Breast epithelium (tissue), 4 donors: ENCODE results near the gene CHCHD2. TPM values are rescaled to one million over a fixed set of nuclear protein-coding genes. Genes with fewer than 3 reads are reported as not detected.
A peak's percentile ranks its signal among the peaks of the same experiment; 100 is the strongest.
"Not testable (repeated sequence)": the region's sequence is repeated elsewhere in the genome, so short reads cannot be mapped to it uniquely, and the experiment has no call there.

Source experiments
- DNase-seq, 2 donors: peaks; one replicate each; pipeline ENCODE4 v3.0.0-alpha.2; 2019; ENCODE audit warnings: low spot score in 2 of 2
- H3K27ac ChIP-seq, 2 donors: fragments of 200-600 bp; sonication (generic) in 1 of 2; one replicate each; pipeline ENCODE4 v1.5.1; 2016 to 2019; ENCODE audit warnings: mild to moderate bottlenecking in 1 of 2
- H3K27me3 ChIP-seq, 2 donors: fragments of 200-600 bp; sonication (generic) in 1 of 2; one replicate each; pipeline versions ENCODE4 v1.5.1 to v1.6.0; 2017 to 2019; ENCODE audit warnings: control low read depth in 1 of 2, mild to moderate bottlenecking in 1 of 2
- H3K36me3 ChIP-seq: fragments of 200-600 bp; one replicate; pipeline ENCODE4 v1.5.1; 2019
- H3K4me1 ChIP-seq, 2 donors: fragments of 200-600 bp; sonication (generic); one replicate each; pipeline ENCODE4 v1.5.1; 2016 to 2019; ENCODE audit warnings: control low read depth in 1 of 2
- H3K4me3 ChIP-seq, 3 donors: fragments of 200-600 bp; sonication (generic); 1 replicate in 2 of 3; 2 replicates in 1 of 3; pipeline ENCODE4 v1.5.1; 2016 to 2019; ENCODE audit warnings: mild to moderate bottlenecking in 3 of 3, moderate library complexity in 2 of 3
- H3K9me3 ChIP-seq, 2 donors: fragments of 200-600 bp; sonication (generic) in 1 of 2; one replicate each; pipeline ENCODE4 v1.5.1; 2016 to 2019; ENCODE audit warnings: control low read depth in 1 of 2
- POLR2A ChIP-seq: fragments of 450-650 bp; IDR thresholded peaks from one replicate; pipeline ENCODE4 v1.6.1; 2016; ENCODE audit warnings: antibody characterized with exemption, mild to moderate bottlenecking, moderate library complexity
- POLR2AphosphoS5 ChIP-seq, 3 donors: sonication (generic); formaldehyde crosslinking; IDR thresholded peaks; one replicate each; pipeline ENCODE4 v1.6.1; 2017; ENCODE audit warnings: antibody characterized with exemption in 3 of 3
- intact Hi-C: fragments of 100-400 bp; cut with DNase I; formaldehyde crosslinking; loops from one replicate; pipeline ENCODE4 v1.15.1; 2023; ENCODE audit warnings: low total_unique reads
- total RNA-seq, 3 donors: library from RNA; depleted of rRNA; stranded (reverse); fragments of >200 nt; gene quantifications; one replicate each; pipeline ENCODE4 v1.1.0, GENCODE V29; 2016
- TF ChIP-seq, protein P1 (sequence below), 3 donors: fragments of 450-650 bp; IDR thresholded peaks; one replicate each; pipeline ENCODE4 v1.5.1; 2016 to 2017; ENCODE audit warnings: antibody characterized with exemption in 3 of 3, mild to moderate bottlenecking in 3 of 3, moderate library complexity in 3 of 3

Gene CHCHD2, protein sequence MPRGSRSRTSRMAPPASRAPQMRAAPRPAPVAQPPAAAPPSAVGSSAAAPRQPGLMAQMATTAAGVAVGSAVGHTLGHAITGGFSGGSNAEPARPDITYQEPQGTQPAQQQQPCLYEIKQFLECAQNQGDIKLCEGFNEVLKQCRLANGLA
- 100 to 1,000 TPM; 327 to 371 (median 363) TPM for total RNA-seq

DNA sequence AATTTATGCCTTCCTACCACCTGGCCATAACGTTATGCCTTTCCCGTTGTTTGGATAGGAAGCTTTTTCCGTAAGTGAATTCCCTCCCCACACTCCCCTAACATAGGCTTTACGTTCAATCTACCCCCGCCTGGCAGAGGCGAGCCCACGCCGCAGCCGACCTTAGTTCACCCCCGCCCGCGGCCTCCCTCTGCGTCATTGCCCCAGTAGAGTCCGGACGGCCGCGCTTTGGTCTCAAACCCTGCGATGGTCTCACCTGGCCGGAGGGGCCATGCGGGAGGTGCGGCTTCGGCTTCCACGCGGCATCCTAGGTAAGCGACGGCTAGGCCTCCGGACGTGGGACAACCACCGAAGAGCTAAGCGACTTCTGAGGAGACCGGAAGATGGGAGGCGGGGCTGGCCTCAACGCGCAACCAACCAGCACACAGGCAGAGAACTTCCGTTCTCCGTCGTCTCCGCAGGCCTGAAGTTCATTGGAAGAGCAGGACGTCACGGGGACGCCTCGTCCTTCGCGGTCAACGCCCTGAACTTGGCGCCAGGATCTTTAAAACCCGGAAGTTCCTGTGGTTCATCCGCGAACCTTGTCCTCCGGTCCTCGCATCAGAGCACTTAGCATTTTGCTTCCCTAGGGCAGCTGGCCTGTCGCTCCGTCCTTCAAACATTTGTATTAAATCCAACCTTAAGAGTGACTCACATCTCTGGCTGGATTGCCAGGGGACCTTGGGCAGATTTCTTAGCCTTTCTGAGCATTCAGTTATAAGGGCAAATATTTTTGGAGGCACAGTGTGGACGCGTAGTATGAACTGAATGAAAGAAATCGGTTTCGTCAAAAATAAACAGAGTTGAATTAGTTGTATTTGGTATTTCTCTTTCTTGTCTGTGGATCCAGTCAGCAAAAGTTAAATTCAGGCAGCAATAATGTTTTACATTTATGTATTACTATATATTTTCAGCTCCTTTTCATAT lies at the start of gene CHCHD2:
Gene CHCHD2, minus strand, starts transcription at position 369 of the 966 bp plus-strand sequence. Its CDS starts 63 bp downstream, at position 306.
- no peaks in the 10 kb centered on the region for H3K36me3 ChIP-seq
- intact Hi-C loops = no loop called here
- peak; percentile 95 to 98 for DNase-seq

DNA sequence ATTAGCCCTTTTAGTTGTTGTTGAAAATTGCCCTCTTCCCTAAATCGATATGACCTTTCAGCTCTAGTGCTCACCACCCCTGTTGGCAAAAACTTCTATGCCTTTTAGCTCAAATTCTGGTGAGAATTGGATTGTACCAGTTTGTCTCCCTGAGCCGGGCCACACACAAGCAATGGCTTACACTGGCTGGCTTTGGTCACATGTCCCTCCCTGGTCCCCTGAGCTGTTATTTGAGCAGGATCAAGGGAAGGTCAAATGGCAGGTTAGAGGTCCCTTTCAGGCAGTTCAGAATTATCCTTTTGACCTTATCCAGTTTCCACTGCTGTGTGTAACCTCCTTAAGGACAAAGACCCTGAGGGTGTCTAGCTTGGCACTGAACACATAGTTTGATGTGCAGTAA lies 24.8 kb upstream of the CHCHD2 start:
- DNase-seq, H3K4me3 ChIP-seq, H3K27me3 ChIP-seq, H3K27ac ChIP-seq, H3K36me3 ChIP-seq, H3K9me3 ChIP-seq, H3K4me1 ChIP-seq: not testable (repeated sequence)
- intact Hi-C loops = loop anchor here (2.0 kb wide), 1 partner anchor 34 kb away; no protein-coding TSS in a partner anchor

More for the DNA sequence above, at the start of gene CHCHD2:
- H3K27me3 ChIP-seq = no peaks in the 10 kb centered on the region
- peak; percentile 93 to 99 (median 96) for TF ChIP-seq POLR2AphosphoS5 (IDR thresholded peaks at IDR 0.05)
- TF ChIP-seq, protein P1, sequence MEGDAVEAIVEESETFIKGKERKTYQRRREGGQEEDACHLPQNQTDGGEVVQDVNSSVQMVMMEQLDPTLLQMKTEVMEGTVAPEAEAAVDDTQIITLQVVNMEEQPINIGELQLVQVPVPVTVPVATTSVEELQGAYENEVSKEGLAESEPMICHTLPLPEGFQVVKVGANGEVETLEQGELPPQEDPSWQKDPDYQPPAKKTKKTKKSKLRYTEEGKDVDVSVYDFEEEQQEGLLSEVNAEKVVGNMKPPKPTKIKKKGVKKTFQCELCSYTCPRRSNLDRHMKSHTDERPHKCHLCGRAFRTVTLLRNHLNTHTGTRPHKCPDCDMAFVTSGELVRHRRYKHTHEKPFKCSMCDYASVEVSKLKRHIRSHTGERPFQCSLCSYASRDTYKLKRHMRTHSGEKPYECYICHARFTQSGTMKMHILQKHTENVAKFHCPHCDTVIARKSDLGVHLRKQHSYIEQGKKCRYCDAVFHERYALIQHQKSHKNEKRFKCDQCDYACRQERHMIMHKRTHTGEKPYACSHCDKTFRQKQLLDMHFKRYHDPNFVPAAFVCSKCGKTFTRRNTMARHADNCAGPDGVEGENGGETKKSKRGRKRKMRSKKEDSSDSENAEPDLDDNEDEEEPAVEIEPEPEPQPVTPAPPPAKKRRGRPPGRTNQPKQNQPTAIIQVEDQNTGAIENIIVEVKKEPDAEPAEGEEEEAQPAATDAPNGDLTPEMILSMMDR (IDR thresholded peaks at IDR 0.05) = peak in 2 of 3 donors; percentile 10 to 20
- peak; percentile 88 for TF ChIP-seq POLR2A
- H3K4me1 ChIP-seq = no peaks in the 10 kb centered on the region
- H3K27ac ChIP-seq = peak within 1 kb of the TSS; percentile 93 to 96
- no peaks in the 10 kb centered on the region for H3K9me3 ChIP-seq
- H3K4me3 ChIP-seq = peak within 1 kb of the TSS; percentile 87 to 89 (median 87)

DNA sequence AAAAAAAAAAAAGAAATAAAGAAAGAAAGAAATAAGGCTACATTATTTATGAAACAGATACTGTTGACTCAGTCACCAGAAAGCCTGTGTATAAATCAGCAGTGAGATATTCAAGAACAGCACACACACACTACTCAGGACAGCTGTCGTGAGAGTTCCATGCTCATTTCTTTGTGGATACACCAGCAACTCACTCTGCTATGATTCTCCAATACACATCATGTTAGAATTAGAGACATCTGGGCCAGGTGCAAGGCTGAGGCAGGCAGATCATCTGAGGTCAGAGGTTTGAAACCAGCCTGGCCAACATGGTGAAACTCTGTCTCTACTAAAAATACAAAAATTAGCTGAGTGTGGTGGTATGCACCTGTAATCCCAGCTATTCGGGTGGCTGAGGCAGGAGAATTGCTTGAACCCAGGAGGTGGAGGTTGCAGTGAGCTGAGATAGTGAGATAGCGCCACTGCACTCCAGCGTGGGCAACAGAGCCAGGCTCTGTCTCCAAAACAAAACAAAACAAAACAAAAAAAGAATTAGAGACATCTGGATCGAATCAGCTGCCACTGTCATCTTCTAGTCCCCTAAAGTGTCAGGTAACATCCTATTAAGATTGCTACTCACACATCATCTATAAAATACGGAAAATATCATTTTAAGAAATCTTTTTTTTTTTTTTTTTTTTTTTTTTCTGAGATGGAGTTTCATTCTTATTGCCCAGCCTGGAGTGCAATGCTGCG lies 21.1 kb upstream of the CHCHD2 start:
- no peak for DNase-seq
- H3K36me3 ChIP-seq = no peaks in the 10 kb centered on the region
- no peak for TF ChIP-seq POLR2AphosphoS5 (IDR thresholded peaks at IDR 0.05)
- TF ChIP-seq, protein P1 (IDR thresholded peaks at IDR 0.05) = no peak
- TF ChIP-seq POLR2A = no peak
- H3K27me3 ChIP-seq = no peaks in the 10 kb centered on the region
- H3K4me3 ChIP-seq = no peak overlapping the region
- no peaks in the 10 kb centered on the region for H3K4me1 ChIP-seq
- no peaks in the 10 kb centered on the region for H3K9me3 ChIP-seq
- intact Hi-C loops = no loop called here
- H3K27ac ChIP-seq = no peak overlapping the region

DNA sequence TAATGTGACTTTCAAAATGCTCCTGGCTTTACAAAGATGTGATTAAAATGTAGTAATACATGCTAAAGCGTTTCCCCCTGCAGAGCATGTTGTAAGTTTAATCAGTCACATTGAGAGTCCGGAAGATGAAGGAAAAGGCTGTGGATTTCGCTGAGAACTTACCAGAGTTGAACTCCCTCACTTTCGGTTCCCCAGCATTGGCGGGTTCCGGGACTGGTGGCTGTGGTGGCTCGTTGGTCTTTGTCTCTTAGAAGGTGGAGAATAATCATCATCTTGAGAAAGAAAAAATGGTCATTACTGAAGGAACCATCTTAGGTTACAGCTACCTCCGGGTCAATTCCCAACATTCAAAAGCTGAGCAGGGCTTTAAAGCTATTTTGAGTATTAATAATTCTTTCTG lies 19.6 kb upstream of the CHCHD2 start:
- H3K27ac ChIP-seq = no peak overlapping the region
- H3K9me3 ChIP-seq = no peaks in the 10 kb centered on the region
- no peaks in the 10 kb centered on the region for H3K36me3 ChIP-seq
- H3K4me1 ChIP-seq = no peaks in the 10 kb centered on the region
- no peak for DNase-seq
- H3K4me3 ChIP-seq = no peak overlapping the region
- TF ChIP-seq POLR2A (no peak), POLR2AphosphoS5 (IDR thresholded peaks at IDR 0.05) (no peak)
- TF ChIP-seq, protein P1 (IDR thresholded peaks at IDR 0.05) = no peak
- intact Hi-C loops = no loop called here
- no peaks in the 10 kb centered on the region for H3K27me3 ChIP-seq

DNA sequence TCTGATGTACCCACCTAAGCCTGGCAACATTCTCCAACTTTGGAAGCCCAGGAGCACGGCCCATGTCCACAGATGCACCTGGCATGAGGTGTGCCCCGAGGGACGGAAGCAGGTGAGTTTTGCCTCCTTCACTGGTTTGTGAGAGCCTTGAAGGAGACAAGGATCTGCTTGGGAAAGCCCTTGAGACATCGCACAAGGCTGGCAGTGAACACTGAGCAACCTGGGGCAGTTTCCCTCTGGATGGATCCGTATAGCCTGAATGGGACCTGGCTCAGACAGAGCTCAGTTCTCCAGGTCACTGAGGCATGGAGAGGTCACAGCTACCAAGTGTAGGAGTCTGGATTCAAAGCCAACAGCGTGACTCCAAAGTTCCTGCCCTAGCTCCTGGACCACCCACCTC lies 18.7 kb upstream of the CHCHD2 start:
- no peaks in the 10 kb centered on the region for H3K36me3 ChIP-seq
- no peak for DNase-seq
- H3K9me3 ChIP-seq = no peaks in the 10 kb centered on the region
- TF ChIP-seq, protein P1 (IDR thresholded peaks at IDR 0.05) = no peak
- TF ChIP-seq POLR2AphosphoS5 (IDR thresholded peaks at IDR 0.05) = no peak
- TF ChIP-seq POLR2A = no peak
- no peak overlapping the region for H3K27ac ChIP-seq
- intact Hi-C loops = no loop called here
- no peaks in the 10 kb centered on the region for H3K4me1 ChIP-seq
- H3K4me3 ChIP-seq = no peak overlapping the region
- no peaks in the 10 kb centered on the region for H3K27me3 ChIP-seq
